Ecto neural progenitor cell (in vitro differentiated cells): ENCODE measurements around the gene CYP19A1.
"Not testable (repeated sequence)": the region's sequence is repeated elsewhere in the genome, so short reads cannot be mapped to it uniquely, and the experiment has no call there.

Source experiments
- DNase-seq: peaks from one replicate; pipeline ENCODE4 v3.0.0-alpha.2; 2018; ENCODE audit warnings: low spot score

Gene CYP19A1

GRCh38 chr15:51205050-51205975 is 133.1 kb downstream of the CYP19A1 start:
- no peak for DNase-seq

- DNase-seq: no peak
Observed at GRCh38 chr15:51203797-51204196, 134.6 kb downstream of the CYP19A1 start.

GRCh38 chr15:51202783-51203182 is 135.6 kb downstream of the CYP19A1 start:
- DNase-seq: no peak

- DNase-seq: no peak
Observed at GRCh38 chr15:51201581-51201980, 136.8 kb downstream of the CYP19A1 start.

- DNase-seq: no peak
Observed at GRCh38 chr15:51200792-51201191, 137.6 kb downstream of the CYP19A1 start.

GRCh38 chr15:51199541-51199940 is 138.9 kb downstream of the CYP19A1 start:
- no peak for DNase-seq

GRCh38 chr15:51198701-51199232 is 139.6 kb downstream of the CYP19A1 start:
- DNase-seq: no peak

- DNase-seq: no peak
Observed at GRCh38 chr15:51195459-51195858, 142.9 kb downstream of the CYP19A1 start.

- no peak for DNase-seq
Observed at GRCh38 chr15:51193979-51194378, 144.4 kb downstream of the CYP19A1 start.

GRCh38 chr15:51193526-51193925 is 144.9 kb downstream of the CYP19A1 start:
- no peak for DNase-seq

GRCh38 chr15:51192521-51193280 is 145.7 kb downstream of the CYP19A1 start:
- DNase-seq: peak; percentile 92

GRCh38 chr15:51191766-51192165 is 146.6 kb downstream of the CYP19A1 start:
- no peak for DNase-seq

GRCh38 chr15:51191072-51191670 is 147.2 kb downstream of the CYP19A1 start:
- DNase-seq: no peak

GRCh38 chr15:51190424-51191068 is 147.8 kb downstream of the CYP19A1 start:
- DNase-seq: no peak

GRCh38 chr15:51189669-51190385 is 148.6 kb downstream of the CYP19A1 start:
- DNase-seq: no peak

- not testable (repeated sequence) for DNase-seq
Observed at GRCh38 chr15:51188791-51189190, 149.6 kb downstream of the CYP19A1 start.

- no peak for DNase-seq
Observed at GRCh38 chr15:51186891-51187290, 151.5 kb downstream of the CYP19A1 start.

GRCh38 chr15:51186181-51186705 is 152.2 kb downstream of the CYP19A1 start:
- DNase-seq: no peak

- DNase-seq: no peak
Observed at GRCh38 chr15:51185213-51186159, 152.9 kb downstream of the CYP19A1 start.

- DNase-seq: no peak
Observed at GRCh38 chr15:51184627-51185026, 153.8 kb downstream of the CYP19A1 start.
